ENCODE results near the gene PF4V1.

Gene PF4V1

DNA sequence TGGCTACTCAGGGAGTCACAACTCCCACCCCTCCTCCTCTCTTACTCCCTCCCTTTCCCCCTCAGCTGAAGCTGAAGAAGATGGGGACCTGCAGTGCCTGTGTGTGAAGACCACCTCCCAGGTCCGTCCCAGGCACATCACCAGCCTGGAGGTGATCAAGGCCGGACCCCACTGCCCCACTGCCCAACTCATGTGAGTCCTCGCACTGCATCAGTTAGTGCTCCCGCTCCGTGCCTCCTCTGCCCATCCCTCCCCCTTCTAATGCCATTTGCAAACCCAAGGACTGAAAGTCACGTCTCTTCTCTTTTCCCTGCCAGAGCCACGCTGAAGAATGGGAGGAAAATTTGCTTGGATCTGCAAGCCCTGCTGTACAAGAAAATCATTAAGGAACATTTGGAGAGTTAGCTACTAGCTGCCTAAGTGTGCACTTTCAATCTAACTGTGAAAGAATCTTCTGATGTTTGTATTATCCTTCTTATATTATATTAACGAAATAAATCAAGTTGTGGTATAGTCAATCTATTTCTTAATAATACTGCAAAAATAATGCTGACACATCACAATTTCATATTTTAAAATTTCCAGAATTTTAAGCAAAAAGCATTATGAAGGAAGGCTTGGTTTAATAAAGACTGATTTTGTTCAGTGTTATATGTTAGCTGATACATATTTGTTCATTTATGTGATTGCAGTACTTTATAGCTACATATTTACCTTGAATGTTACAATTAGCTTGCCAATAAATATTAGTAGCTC is 800 bp downstream of the PF4V1 start:
- TF ChIP-seq EZH2 (IDR thresholded peaks at IDR 0.05; ENCODE audit: borderline replicate concordance, low read length), result no peak
- H2AFZ ChIP-seq (ENCODE audit: low read length), result no peak overlapping the region

GRCh38 chr4:73855406-73855805 is 2.3 kb downstream of the PF4V1 start:
- no peaks in the 10 kb centered on the region for H3F3A ChIP-seq (ENCODE audit: insufficient read depth, low read length)
- H3K4me2 ChIP-seq (ENCODE audit: low read length), result no peak overlapping the region
- H3K4me1 ChIP-seq (ENCODE audit: insufficient read depth, low read length, severe bottlenecking), result no peaks in the 10 kb centered on the region
- H3K4me3 ChIP-seq (ENCODE audit: low read depth, low read length, poor library complexity, severe bottlenecking), result no peak overlapping the region
- no peak overlapping the region for H3K27ac ChIP-seq (ENCODE audit: low read depth, low read length, poor library complexity, severe bottlenecking)
- H3K27me3 ChIP-seq (ENCODE audit: insufficient read depth, low read length), result no peaks in the 10 kb centered on the region
- H3K9me3 ChIP-seq (ENCODE audit: low read length), result no peaks in the 10 kb centered on the region
- TF ChIP-seq EZH2 (IDR thresholded peaks at IDR 0.05; ENCODE audit: borderline replicate concordance, low read length), result no peak
- TF ChIP-seq, protein P1, sequence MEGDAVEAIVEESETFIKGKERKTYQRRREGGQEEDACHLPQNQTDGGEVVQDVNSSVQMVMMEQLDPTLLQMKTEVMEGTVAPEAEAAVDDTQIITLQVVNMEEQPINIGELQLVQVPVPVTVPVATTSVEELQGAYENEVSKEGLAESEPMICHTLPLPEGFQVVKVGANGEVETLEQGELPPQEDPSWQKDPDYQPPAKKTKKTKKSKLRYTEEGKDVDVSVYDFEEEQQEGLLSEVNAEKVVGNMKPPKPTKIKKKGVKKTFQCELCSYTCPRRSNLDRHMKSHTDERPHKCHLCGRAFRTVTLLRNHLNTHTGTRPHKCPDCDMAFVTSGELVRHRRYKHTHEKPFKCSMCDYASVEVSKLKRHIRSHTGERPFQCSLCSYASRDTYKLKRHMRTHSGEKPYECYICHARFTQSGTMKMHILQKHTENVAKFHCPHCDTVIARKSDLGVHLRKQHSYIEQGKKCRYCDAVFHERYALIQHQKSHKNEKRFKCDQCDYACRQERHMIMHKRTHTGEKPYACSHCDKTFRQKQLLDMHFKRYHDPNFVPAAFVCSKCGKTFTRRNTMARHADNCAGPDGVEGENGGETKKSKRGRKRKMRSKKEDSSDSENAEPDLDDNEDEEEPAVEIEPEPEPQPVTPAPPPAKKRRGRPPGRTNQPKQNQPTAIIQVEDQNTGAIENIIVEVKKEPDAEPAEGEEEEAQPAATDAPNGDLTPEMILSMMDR (IDR thresholded peaks at IDR 0.05; ENCODE audit: low read length), result no peak
- H2AFZ ChIP-seq (ENCODE audit: low read length), result no peak overlapping the region
- no peaks in the 10 kb centered on the region for H3K79me2 ChIP-seq (ENCODE audit: insufficient read depth, low read length)
- H4K20me1 ChIP-seq (ENCODE audit: insufficient read depth, low read length), result no peaks in the 10 kb centered on the region
- H3K9me2 ChIP-seq (ENCODE audit: low read depth, low read length), result no peaks in the 10 kb centered on the region
- H3K9ac ChIP-seq (ENCODE audit: low read length), result no peak overlapping the region
- H3K36me3 ChIP-seq (ENCODE audit: insufficient read depth, low read length), result no peaks in the 10 kb centered on the region

More for the DNA sequence above, 800 bp downstream of the PF4V1 start:
- Histone ChIP-seq H3K27ac (ENCODE audit: low read depth, low read length, poor library complexity, severe bottlenecking) (no peak overlapping the region), H3K4me1 (ENCODE audit: insufficient read depth, low read length, severe bottlenecking) (no peaks in the 10 kb centered on the region), H3K9ac (ENCODE audit: low read length) (no peak overlapping the region), H3K9me2 (ENCODE audit: low read depth, low read length) (no peaks in the 10 kb centered on the region), H3K4me3 (ENCODE audit: low read depth, low read length, poor library complexity, severe bottlenecking) (no peak overlapping the region), H3K36me3 (ENCODE audit: insufficient read depth, low read length) (no peaks in the 10 kb centered on the region), H3K4me2 (ENCODE audit: low read length) (no peak overlapping the region), H3K79me2 (ENCODE audit: insufficient read depth, low read length) (no peaks in the 10 kb centered on the region), H3K27me3 (ENCODE audit: insufficient read depth, low read length) (no peaks in the 10 kb centered on the region), H3K9me3 (ENCODE audit: low read length) (no peaks in the 10 kb centered on the region), H4K20me1 (ENCODE audit: insufficient read depth, low read length) (no peaks in the 10 kb centered on the region), H3F3A (ENCODE audit: insufficient read depth, low read length) (no peaks in the 10 kb centered on the region)

GRCh38 chr4:73856518-73856917 is 3.4 kb downstream of the PF4V1 start:
- H3K27me3 ChIP-seq (ENCODE audit: insufficient read depth, low read length), result no peaks in the 10 kb centered on the region
- no peaks in the 10 kb centered on the region for H3K36me3 ChIP-seq (ENCODE audit: insufficient read depth, low read length)
- no peaks in the 10 kb centered on the region for H3K4me1 ChIP-seq (ENCODE audit: insufficient read depth, low read length, severe bottlenecking)
- no peak overlapping the region for H2AFZ ChIP-seq (ENCODE audit: low read length)
- no peak overlapping the region for H3K9ac ChIP-seq (ENCODE audit: low read length)
- H3F3A ChIP-seq (ENCODE audit: insufficient read depth, low read length), result no peaks in the 10 kb centered on the region
- TF ChIP-seq, protein P1 (IDR thresholded peaks at IDR 0.05; ENCODE audit: low read length), result no peak
- TF ChIP-seq EZH2 (IDR thresholded peaks at IDR 0.05; ENCODE audit: borderline replicate concordance, low read length), result no peak
- H4K20me1 ChIP-seq (ENCODE audit: insufficient read depth, low read length), result no peaks in the 10 kb centered on the region
- no peaks in the 10 kb centered on the region for H3K9me3 ChIP-seq (ENCODE audit: low read length)
- no peaks in the 10 kb centered on the region for H3K79me2 ChIP-seq (ENCODE audit: insufficient read depth, low read length)
- H3K27ac ChIP-seq (ENCODE audit: low read depth, low read length, poor library complexity, severe bottlenecking), result no peak overlapping the region
- H3K9me2 ChIP-seq (ENCODE audit: low read depth, low read length), result no peaks in the 10 kb centered on the region
- no peak overlapping the region for H3K4me3 ChIP-seq (ENCODE audit: low read depth, low read length, poor library complexity, severe bottlenecking)
- H3K4me2 ChIP-seq (ENCODE audit: low read length), result no peak overlapping the region

DNA sequence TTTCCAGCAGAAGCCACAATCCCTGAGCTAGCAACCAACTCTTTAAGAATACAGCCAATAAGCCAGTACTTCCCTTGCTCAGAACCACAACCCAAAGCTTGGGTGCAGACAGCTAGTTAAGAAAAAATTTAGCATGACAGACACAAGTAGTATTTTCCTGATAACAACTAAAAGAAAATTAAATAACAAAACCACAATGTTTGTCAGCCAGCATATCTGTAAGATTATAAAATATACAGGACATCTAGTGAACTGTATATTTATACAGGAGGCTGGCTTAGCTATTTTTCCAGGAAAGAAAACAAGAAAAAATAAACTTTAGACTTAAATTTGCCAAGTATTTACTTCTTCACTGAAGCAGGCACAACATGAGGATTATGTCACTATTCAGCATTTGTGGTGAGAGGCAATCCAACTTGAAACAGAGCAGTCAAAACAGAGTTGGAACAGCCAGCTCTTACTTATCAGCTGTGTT is 6.6 kb downstream of the PF4V1 start:
- Histone ChIP-seq H3K9ac (ENCODE audit: low read length) (no peak overlapping the region), H4K20me1 (ENCODE audit: insufficient read depth, low read length) (no peaks in the 10 kb centered on the region), H3K9me2 (ENCODE audit: low read depth, low read length) (no peaks in the 10 kb centered on the region), H3K4me2 (ENCODE audit: low read length) (no peak overlapping the region), H3K36me3 (ENCODE audit: insufficient read depth, low read length) (no peaks in the 10 kb centered on the region), H3F3A (ENCODE audit: insufficient read depth, low read length) (no peaks in the 10 kb centered on the region), H3K27me3 (ENCODE audit: insufficient read depth, low read length) (no peaks in the 10 kb centered on the region), H3K79me2 (ENCODE audit: insufficient read depth, low read length) (no peaks in the 10 kb centered on the region), H3K4me3 (ENCODE audit: low read depth, low read length, poor library complexity, severe bottlenecking) (no peak overlapping the region), H3K27ac (ENCODE audit: low read depth, low read length, poor library complexity, severe bottlenecking) (no peak overlapping the region), H2AFZ (ENCODE audit: low read length) (no peak overlapping the region), H3K9me3 (ENCODE audit: low read length) (no peaks in the 10 kb centered on the region), H3K4me1 (ENCODE audit: insufficient read depth, low read length, severe bottlenecking) (no peaks in the 10 kb centered on the region)
- TF ChIP-seq, protein P1 (IDR thresholded peaks at IDR 0.05; ENCODE audit: low read length), result no peak
- no peak for TF ChIP-seq EZH2 (IDR thresholded peaks at IDR 0.05; ENCODE audit: borderline replicate concordance, low read length)
